HG03439 (cell line): ENCODE measurements around the gene STIM1.
"Not testable (repeated sequence)": the region's sequence is repeated elsewhere in the genome, so short reads cannot be mapped to it uniquely, and the experiment has no call there.

Source experiments
- ATAC-seq: cut with Tn5 transposase; IDR thresholded peaks from one replicate; pipeline ENCODE4 v1.9.1; 2021; ENCODE audit warnings: mild to moderate bottlenecking, moderate library complexity; ENCODE audit not compliant: unreplicated experiment

STIM1 gene

DNA sequence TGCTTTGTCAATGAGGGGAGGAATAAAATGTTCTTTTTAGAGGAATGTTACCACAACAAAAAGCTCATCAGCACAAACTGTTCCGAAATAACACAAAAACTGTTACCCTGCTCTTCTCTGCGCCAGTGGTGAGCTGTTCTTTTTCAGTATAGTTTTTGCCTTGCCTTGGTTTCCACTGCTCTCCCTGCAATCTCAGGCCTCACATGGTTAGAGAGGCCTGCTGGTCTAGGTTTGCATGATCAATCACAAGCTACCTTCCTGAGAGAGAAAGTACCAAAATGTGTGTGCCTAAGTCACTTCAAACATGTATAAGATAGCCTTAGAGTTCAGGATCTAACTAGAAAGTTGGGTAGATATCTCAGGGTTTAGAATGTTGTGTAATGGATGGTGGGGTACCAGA lies 114.6 kb downstream of the STIM1 start:
- ATAC-seq = no peak

- no peak for ATAC-seq
These were observed 116.4 kb downstream of the STIM1 start for GRCh38 chr11:3971756-3972404.

DNA sequence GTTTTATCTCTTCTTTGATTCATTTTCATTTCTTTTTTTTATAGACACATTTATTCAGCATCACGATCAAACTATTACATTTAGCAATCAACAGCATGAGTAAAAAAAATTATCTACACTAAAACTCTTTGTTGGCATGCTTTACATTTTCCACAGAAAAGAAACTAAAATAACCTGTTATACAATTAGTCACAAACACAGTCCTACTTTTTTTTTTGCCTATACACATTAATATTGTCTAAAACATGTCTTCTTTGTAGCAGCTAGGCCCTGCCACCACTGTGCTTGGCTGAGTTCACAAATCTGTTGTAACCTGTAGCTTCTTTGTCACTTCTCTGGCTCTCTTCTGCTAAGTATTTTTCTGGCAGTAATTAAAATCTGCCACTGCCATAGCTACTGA lies 117.0 kb downstream of the STIM1 start:
- ATAC-seq = no peak

DNA sequence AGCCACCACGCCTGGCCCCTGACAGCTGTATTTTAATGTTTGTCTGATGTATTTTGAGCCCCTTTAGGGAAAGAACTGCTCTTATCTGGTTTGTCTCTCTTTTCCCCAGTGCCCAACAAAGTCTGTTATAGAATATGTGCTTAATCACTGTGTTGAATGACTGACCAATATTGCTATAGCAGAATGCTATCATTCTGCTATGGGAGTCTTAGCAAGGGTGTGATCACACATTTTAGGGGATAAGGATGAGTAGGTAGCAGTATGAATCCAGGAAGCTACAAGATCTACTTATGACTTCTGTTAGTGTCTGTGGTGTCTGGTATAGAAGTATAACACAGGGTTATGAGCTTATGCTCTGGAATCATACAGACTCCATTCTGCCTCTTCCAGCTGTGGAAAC lies 121.6 kb downstream of the STIM1 start:
- ATAC-seq = no peak

DNA sequence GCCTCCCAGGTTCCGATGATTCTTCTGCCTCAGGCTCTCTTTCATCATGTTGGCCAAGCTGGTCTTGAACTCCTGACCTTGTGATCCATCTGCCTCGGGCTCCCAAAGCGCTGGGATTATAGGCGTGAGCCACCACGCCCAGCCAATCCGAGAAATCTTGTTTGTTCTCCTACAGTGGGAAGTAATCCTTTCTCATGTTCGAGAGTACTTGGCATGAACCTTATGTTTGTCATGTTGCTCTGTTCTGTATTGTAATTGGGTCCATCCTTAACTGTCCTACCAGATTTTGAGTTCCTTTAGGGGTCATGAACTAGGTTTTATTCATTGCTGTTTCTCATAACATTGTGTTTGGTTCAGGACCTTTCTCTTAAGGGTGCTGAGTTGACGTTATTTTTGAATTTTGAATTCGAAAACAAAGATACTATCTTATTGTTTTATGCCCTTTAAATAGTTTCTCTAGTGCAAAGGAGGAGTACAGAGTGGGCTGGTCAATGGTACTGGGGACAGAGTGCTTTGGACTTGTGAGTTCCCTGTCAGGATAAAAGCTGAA lies 125.7 kb downstream of the STIM1 start:
- no peak for ATAC-seq

- ATAC-seq = no peak
These were observed 127.0 kb downstream of the STIM1 start for GRCh38 chr11:3982431-3982830.

DNA sequence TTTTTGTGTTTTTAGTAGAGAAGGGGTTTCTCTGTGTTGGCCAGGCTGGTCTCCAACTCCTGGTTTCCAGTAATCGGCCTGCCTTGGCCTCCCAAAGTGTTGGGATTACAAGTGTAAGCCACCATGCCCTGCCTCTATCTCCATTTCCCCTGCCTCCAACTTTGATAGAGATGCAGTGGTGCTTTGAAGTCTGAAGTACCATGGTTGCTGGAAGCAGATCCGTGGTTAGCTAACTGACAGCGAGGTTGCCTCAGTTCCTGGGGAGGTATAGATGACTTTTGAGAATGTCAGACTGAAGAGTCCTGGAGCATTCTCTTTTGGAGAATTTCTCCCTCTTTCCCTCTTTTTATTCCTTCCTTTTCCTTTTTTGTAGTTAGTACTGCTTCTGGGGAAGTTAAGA lies 127.6 kb downstream of the STIM1 start:
- no peak for ATAC-seq

- no peak for ATAC-seq
These were observed 129.4 kb downstream of the STIM1 start for GRCh38 chr11:3984896-3985295.

- no peak for ATAC-seq
These were observed 130.2 kb downstream of the STIM1 start for GRCh38 chr11:3985631-3986030.

DNA sequence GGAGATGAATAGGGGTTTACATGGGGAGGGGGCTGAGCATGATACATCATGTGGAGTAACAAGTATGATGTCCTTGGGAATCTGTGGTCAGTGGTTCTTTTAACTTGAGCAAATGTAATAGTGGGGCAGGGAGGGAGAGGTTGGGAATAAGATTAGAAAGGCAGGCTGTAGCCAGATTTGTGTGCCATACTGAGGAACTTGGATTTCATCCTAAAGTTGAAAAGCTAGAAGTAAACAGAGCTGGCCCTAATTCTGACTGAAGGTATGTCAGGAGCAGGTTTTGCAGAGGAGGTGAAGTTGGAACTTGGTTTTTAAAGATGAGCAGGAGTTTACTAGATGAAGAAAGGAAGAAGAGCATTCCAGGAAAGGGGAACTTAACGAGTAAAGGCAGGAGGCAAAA lies 130.8 kb downstream of the STIM1 start:
- no peak for ATAC-seq

- no peak for ATAC-seq
These were observed 133.9 kb downstream of the STIM1 start for GRCh38 chr11:3989276-3989920.

- ATAC-seq = no peak
These were observed 134.4 kb downstream of the STIM1 start for GRCh38 chr11:3989921-3990290.

DNA sequence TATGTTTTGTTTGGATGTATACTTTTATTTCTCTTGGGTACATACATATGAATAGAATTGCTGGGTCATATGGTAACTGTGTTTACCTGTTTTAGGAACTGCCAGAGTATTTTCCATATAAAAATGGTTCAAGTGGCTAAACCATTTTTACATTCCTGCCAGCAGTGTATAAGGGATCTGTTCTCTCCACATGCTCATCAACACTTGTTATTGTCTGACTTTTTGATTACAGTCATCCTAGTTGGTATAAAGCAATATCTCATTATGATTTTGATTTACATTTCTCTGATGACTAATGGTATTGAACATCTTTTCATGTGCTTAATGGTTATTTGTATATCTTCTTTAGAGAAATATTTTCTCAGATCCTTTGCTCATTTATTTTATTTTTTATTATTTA lies 134.9 kb downstream of the STIM1 start:
- ATAC-seq = no peak

DNA sequence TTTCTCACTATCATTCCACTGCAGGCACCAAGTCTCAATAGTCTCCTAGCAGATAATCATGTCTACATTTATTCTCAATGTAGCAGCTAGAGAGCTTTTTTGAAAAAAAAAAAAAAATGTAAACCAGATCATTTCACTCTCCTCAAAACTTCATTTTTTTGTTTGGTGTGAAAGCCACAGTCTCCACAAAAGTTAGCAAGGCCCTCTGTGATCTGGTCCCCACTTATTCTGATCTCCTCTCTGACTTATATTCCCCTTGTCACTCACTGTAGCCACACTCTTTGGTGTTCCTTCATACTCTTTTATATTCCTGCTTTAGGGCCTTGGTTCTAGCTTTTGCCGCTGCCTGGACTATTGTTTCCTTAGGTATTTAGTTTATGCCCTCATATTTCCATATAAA lies 137.5 kb downstream of the STIM1 start:
- ATAC-seq = no peak

GRCh38 chr11:3994030-3994640 lies 138.7 kb downstream of the STIM1 start:
- no peak for ATAC-seq

GRCh38 chr11:3995307-3995706 lies 139.8 kb downstream of the STIM1 start:
- no peak for ATAC-seq

DNA sequence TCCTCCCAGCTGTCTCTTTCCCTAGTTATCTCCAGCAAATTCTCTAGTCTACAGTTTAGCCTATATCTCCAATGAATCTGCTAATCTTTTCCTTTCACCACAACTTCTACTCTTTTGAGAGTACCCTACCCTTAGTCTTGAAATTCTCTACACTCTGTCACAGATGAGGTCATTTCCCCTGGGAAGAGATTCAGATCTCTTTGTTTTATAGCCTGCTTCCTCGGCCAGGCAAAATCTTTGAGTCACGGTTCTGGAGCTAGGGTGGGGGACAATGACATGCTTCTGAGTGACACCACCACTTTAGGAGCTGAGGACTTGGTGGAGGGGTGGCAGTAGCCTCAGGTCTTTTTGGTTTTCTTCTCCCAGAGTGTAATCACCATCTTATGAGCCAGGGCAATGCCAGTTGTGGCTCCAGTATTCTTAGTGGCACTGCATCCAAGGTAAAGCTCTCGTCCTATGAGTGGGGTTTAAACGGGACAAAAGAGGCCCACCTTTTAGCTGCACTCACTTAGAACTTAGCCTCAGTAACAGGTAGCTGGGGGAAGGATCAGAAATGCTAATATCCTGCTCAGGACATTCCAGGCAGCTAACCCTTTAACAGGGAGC lies 140.6 kb downstream of the STIM1 start:
- ATAC-seq = no peak

DNA sequence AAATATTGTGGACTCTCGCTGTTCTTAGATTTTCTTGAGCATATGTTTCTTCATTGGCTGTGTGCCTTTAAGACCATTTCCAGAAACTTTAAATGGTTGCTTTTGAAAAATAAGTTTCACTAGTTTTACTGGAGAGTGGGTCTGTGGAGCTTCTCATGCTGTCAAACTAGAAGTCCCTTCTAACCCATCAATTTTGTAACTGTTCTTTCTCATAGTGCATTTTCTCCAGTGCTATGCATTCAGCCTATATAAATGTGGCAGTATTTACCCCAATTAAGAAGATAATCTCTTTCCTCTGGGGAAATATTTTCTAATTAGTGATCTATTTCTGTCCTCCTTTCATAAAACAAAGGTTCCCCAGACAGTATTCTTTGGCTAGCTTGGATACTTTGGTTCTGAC lies 141.2 kb downstream of the STIM1 start:
- no peak for ATAC-seq

DNA sequence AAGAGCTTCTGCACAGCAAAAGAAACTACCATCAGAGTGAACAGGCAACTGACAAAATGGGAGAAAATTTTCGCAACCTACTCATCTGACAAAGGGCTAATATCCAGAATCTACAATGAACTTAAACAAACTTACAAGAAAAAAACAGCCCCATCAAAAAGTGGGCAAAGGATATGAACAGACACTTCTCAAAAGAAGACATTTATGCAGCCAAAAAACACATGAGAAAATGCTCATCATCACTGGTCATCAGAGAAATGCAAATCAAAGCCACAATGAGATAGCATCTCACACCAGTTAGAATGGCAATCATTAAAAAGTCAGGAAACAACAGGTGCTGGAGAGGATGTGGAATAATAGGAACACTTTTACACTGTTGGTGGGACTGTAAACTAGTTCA lies 149.3 kb downstream of the STIM1 start:
- ATAC-seq = not testable (repeated sequence)

DNA sequence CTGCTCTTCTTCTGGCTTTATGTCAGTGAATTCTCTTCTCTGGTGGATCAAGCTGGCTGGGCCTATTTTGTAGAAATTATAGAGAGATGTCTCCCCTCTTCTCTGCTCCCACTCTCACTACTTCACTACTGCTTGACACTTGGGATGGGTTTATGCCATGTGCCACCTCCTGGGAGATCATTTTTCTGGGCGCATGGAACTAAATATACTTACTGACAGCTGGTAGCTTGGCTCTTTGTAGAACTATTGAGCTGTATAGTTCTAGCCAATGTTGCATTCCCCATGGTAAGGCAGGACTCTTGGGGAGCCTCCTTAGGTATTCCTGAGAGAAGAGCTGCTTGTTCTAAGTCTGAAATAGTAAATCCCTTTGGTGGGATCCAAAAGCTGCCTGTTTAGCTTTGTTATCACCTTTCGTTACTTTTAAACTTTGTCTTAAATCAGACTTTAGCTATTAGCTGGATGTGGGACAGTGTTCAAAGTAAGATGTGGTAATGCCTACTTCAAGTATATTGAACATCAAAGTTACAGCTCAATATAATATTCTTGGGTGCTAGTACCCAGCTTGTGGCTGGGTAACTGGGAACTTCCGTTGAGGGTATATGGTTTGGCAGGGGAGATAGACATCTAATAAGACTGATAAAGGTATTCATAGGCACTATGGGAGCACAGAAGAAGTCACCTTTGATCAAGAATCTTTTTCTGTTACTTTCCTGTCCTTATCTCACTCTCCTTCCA lies 151.6 kb downstream of the STIM1 start:
- ATAC-seq = no peak

DNA sequence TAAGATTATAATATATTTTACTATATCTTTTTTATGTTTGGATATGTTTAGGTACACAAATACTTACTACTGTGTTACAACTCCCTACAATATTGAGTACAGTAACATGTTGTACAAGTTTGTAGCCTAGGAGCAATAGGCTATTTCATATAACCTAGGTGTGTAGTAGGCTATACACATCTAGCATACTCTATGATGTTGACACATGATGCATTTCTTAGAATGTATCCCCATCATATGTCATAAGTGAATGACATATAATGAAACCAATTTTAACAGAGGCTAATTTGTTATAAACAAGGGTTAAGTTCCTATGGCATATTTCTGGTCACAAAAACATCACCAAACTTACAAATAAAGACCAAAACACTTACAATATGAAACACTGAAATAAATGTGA lies 152.7 kb downstream of the STIM1 start:
- ATAC-seq = no peak
